Body of pancreas (tissue), 4 donors: ENCODE data around the gene CKM. TPM values are rescaled to one million over a fixed set of nuclear protein-coding genes. Genes with fewer than 3 reads are reported as not detected.

Experiments
- ATAC-seq: fragments of 150-250 bp; one replicate; pipeline ENCODE4 v1.9.1; 2016
- DNase-seq, 4 donors: peaks; one replicate each; pipeline ENCODE4 v3.0.0-alpha.2; 2019
- H3K27ac ChIP-seq, 4 donors: fragments of 200-600 bp; sonication (generic); 1 replicate in 3 of 4; 2 replicates in 1 of 4; pipeline versions ENCODE4 v1.5.1 to v1.6.1; 2016 to 2019; ENCODE audit warnings: mild to moderate bottlenecking in 1 of 4, mixed read lengths in 1 of 4, moderate library complexity in 1 of 4
- H3K27me3 ChIP-seq, 2 donors: fragments of 200-600 bp; sonication (generic); one replicate each; pipeline ENCODE4 v1.6.0; 2016; ENCODE audit warnings: mild to moderate bottlenecking in 1 of 2
- H3K36me3 ChIP-seq, 2 donors: fragments of 200-600 bp; sonication (generic); replicated peaks in 1 of 2; 2 replicates each; pipeline ENCODE4 v1.5.1; 2016; ENCODE audit warnings: low read depth in 2 of 2; ENCODE audit not compliant: insufficient read depth in 1 of 2
- H3K4me1 ChIP-seq: fragments of 200-600 bp; sonication (generic); one replicate; pipeline ENCODE4 v1.6.0; 2016
- H3K4me3 ChIP-seq, 2 donors: fragments of 200-600 bp; sonication (generic); 1 replicate in 1 of 2; 2 replicates in 1 of 2; pipeline ENCODE4 v1.5.1; 2016 to 2019
- H3K9me3 ChIP-seq, 3 donors: fragments of 200-600 bp; sonication (generic); 1 replicate in 2 of 3; 2 replicates in 1 of 3; pipeline ENCODE4 v1.5.1; 2016
- CTCF ChIP-seq, 7 experiments: fragments of 450-650 bp in 4 of 7; fragments of 200-600 bp in 3 of 7; sonication (generic) in 3 of 7; IDR thresholded peaks; one replicate each; pipeline ENCODE4 v1.5.1; 2016 to 2019; ENCODE audit warnings: antibody characterized with exemption in 7 of 7
- POLR2A ChIP-seq, 3 donors: fragments of 450-650 bp; IDR thresholded peaks; one replicate each; pipeline ENCODE4 v1.6.1; 2016; ENCODE audit warnings: antibody characterized with exemption in 3 of 3, mild to moderate bottlenecking in 2 of 3
- WGBS, 2 donors: methylation state at CpG; one replicate each; pipeline ENCODE4 v1.1.5; 2017; 5-methylcytosine and 5-hydroxymethylcytosine counted together
- intact Hi-C: fragments of 100-400 bp; cut with DNase I; formaldehyde crosslinking; loops from one replicate; pipeline ENCODE4 v1.15.1; 2023
- total RNA-seq, 2 donors: library from RNA; depleted of rRNA; stranded (reverse); fragments of >200 nt; gene quantifications; one replicate each; pipeline ENCODE4 v1.1.0, GENCODE V29; 2016

The CKM gene
- total RNA-seq, 2 donors from 2014 or later: not detected

GRCh38 chr19:45346449-45346848 lies 23.8 kb upstream of the CKM start:
- WGBS, 2 donors: 35% methylated on average over 27 of the region's 27 CpGs; no CpG with 5 or more reads in 1 of the 2 donors
- ATAC-seq (no peak), DNase-seq (peak in 2 of 4 donors; percentile 18 to 40)
- no peak overlapping the region for H3K4me3 ChIP-seq
- TF ChIP-seq CTCF (IDR thresholded peaks at IDR 0.05) (no peak), POLR2A (IDR thresholded peaks at IDR 0.05) (no peak)
- H3K4me1 ChIP-seq: no peaks in the 10 kb centered on the region
- intact Hi-C loops: no loop called here
- no peaks in the 10 kb centered on the region for H3K27me3 ChIP-seq
- H3K27ac ChIP-seq: no peak overlapping the region
- no peaks in the 10 kb centered on the region for H3K9me3 ChIP-seq
- no peaks in the 10 kb centered on the region for H3K36me3 ChIP-seq

- Histone ChIP-seq H3K27me3 (no peaks in the 10 kb centered on the region), H3K36me3 (no peaks in the 10 kb centered on the region), H3K9me3 (no peaks in the 10 kb centered on the region), H3K4me3 (no peak overlapping the region), H3K27ac (no peak overlapping the region), H3K4me1 (peaks cover 7% of the 10 kb centered on the region)
- intact Hi-C loops: no loop called here
- WGBS, 2 donors: 58 to 74% methylated on average over 6 to 15 of the region's 15 CpGs
- TF ChIP-seq POLR2A (IDR thresholded peaks at IDR 0.05): no peak
- ATAC-seq (no peak), DNase-seq (no peak)
Measured at GRCh38 chr19:45345506-45345860, 22.8 kb upstream of the CKM start.

- intact Hi-C loops: no loop called here
- 56 to 88% methylated on average over 4 to 12 of the region's 15 CpGs for WGBS, 2 donors
- no peak for DNase-seq
- H3K4me1 ChIP-seq: peaks cover 12% of the 10 kb centered on the region
- no peaks in the 10 kb centered on the region for H3K9me3 ChIP-seq
- no peaks in the 10 kb centered on the region for H3K36me3 ChIP-seq
- H3K4me3 ChIP-seq: no peak overlapping the region
- no peak for ATAC-seq
- no peak for TF ChIP-seq CTCF (IDR thresholded peaks at IDR 0.05)
- TF ChIP-seq POLR2A (IDR thresholded peaks at IDR 0.05): no peak
- no peak overlapping the region for H3K27ac ChIP-seq
- H3K27me3 ChIP-seq: no peaks in the 10 kb centered on the region
Measured at GRCh38 chr19:45344621-45345505, 22.2 kb upstream of the CKM start.

DNA sequence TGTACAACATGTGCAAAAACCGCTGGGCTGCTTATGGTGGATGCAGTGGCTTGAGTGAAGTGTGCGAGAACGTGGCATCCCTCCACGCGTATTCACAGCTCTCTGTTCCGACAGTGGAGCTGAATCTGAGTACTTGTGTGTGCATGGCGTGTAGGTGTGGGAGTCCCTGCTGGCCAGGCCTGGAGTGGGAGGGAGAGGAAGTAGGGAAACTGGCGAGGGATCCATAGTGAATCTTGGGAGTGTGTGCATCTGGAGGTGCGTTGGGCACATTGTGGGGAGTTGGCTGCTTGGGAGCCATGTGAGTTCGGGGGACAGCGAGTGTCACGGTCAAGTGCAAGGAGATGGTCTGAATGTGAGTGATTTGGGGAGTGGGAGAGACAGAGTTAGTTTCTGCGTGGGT lies 20.2 kb upstream of the CKM start:
- intact Hi-C loops: no loop called here
- 82 to 85% methylated on average over 13 of the region's 13 CpGs for WGBS, 2 donors
- no peak for ATAC-seq
- Histone ChIP-seq H3K4me1 (peaks cover 18% of the 10 kb centered on the region), H3K4me3 (no peak overlapping the region), H3K9me3 (no peaks in the 10 kb centered on the region), H3K36me3 (no peaks in the 10 kb centered on the region), H3K27ac (no peak overlapping the region), H3K27me3 (no peaks in the 10 kb centered on the region)
- no peak for DNase-seq
- TF ChIP-seq POLR2A (IDR thresholded peaks at IDR 0.05) (no peak), CTCF (IDR thresholded peaks at IDR 0.05) (no peak)

DNA sequence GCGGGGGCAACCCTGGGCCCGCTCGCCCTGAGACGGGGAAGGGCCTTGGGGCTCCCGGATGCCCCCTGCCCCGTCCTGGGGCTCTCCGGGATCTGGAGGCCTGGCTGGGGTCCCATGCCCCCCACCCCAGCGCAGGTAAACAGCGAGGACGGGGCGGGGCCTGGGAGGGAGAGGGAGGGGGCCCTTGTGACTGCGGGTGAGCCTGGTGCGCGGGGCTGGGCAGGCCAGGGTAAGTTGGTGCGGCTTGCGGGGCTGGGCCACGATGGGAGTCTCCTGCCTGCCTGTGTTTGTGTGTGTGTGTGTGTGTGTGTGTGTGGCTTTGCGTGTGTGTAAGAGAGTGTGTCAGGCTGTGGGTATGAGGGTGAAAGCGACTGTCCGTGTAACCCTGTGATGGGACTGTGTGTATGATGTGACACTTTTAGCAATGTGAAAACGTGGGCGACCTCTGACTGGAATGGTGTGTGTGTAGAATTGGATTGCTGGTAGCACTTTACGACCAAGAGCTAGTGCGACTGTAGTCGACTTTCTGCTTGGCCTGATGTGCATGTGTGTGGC lies 18.3 kb upstream of the CKM start:
- WGBS, 2 donors: 6 to 13% methylated on average over 7 to 17 of the region's 25 CpGs
- intact Hi-C loops: no loop called here

More for the DNA sequence above, 18.3 kb upstream of the CKM start:
- ATAC-seq (peak; percentile 52), DNase-seq (peak; percentile 20 to 41 (median 38))
- peak overlapping the region in 1 of 2 donors; percentile 22 for H3K4me3 ChIP-seq
- H3K27ac ChIP-seq: peak overlapping the region in 2 of 4 donors; percentile 29 to 38
- no peaks in the 10 kb centered on the region for H3K36me3 ChIP-seq
- peaks cover 18% of the 10 kb centered on the region for H3K4me1 ChIP-seq
- TF ChIP-seq POLR2A (IDR thresholded peaks at IDR 0.05): peak in 1 of 3 donors; percentile 29
- TF ChIP-seq CTCF (IDR thresholded peaks at IDR 0.05): no peak
- no peaks in the 10 kb centered on the region for H3K9me3 ChIP-seq
- H3K27me3 ChIP-seq: no peaks in the 10 kb centered on the region
